Kidney (tissue), 14 donors: Measurements from ENCODE around the gene CCDC28B. TPM values are rescaled to one million over a fixed set of nuclear protein-coding genes. Genes with fewer than 3 reads are reported as not detected.

Experiments used
- DNase-seq, 5 donors: peaks; one replicate each; pipeline ENCODE4 v3.0.0-alpha.2; 2013 to 2020
- FAIRE-seq: peaks from 2 replicates; lab custom pipeline; 2012; peaks lifted over from hg19 to GRCh38; lab: Jason Lieb, UNC
- H3K27ac ChIP-seq, 2 donors: one replicate each; pipeline ENCODE4 v1.7.0; 2013; ENCODE audit warnings: low read depth in 2 of 2, low read length in 2 of 2, inconsistent platforms in 1 of 2
- H3K27me3 ChIP-seq: one replicate; pipeline ENCODE4 v1.7.1; 2013; ENCODE audit warnings: low read length, inconsistent platforms; ENCODE audit not compliant: control insufficient read depth, insufficient read depth
- H3K36me3 ChIP-seq, 3 donors: one replicate each; pipeline versions ENCODE4 v1.7.0 to v1.7.1; 2013; ENCODE audit warnings: low read length in 3 of 3, control low read depth in 1 of 3, inconsistent platforms in 1 of 3; ENCODE audit not compliant: insufficient read depth in 3 of 3, control insufficient read depth in 2 of 3
- H3K4me1 ChIP-seq, 3 donors: one replicate each; pipeline versions ENCODE4 v1.7.0 to v1.7.1; 2013; ENCODE audit warnings: low read length in 3 of 3, inconsistent platforms in 1 of 3, low read depth in 1 of 3; ENCODE audit not compliant: control insufficient read depth in 2 of 3, insufficient read depth in 2 of 3
- H3K4me3 ChIP-seq, 3 donors: one replicate each; pipeline versions ENCODE4 v1.7.0 to v1.8.1; 2013; ENCODE audit warnings: low read length in 3 of 3, control low read depth in 1 of 3, inconsistent platforms in 1 of 3
- H3K9ac ChIP-seq, 3 donors: one replicate each; pipeline versions ENCODE4 v1.7.0 to v1.7.1; 2013; ENCODE audit warnings: low read length in 3 of 3, control low read depth in 1 of 3, inconsistent platforms in 1 of 3
- H3K9me3 ChIP-seq, 3 donors: one replicate each; pipeline versions ENCODE4 v1.7.0 to v1.7.1; 2013; ENCODE audit warnings: low read length in 3 of 3, control low read depth in 1 of 3, inconsistent platforms in 1 of 3; ENCODE audit not compliant: control insufficient read depth in 2 of 3, insufficient read depth in 1 of 3
- CTCF ChIP-seq: IDR thresholded peaks from 3 replicates; pipeline ENCODE4 v1.5.1; 2012; ENCODE audit warnings: mild to moderate bottlenecking, moderate library complexity, borderline replicate concordance; ENCODE audit not compliant: insufficient read depth; ENCODE audit errors: extremely low read depth
- intact Hi-C: fragments of 100-400 bp; cut with DNase I; formaldehyde crosslinking; loops from one replicate; pipeline ENCODE4 v1.11.1; 2022
- polyA plus RNA-seq: library from polyadenylated mRNA; stranded (reverse); fragments of 350-450 nt; fragmentation: Illumina TruSeq; extraction: RNeasy Lipid Tissue Mini Kit (QIAGEN cat#74804); gene quantifications from one replicate; pipeline ENCODE4 v1.2.3, GENCODE V29; 2014; ENCODE audit warnings: low read depth, low replicate concordance; ENCODE audit not compliant: insufficient read depth
- total RNA-seq: library from RNA; stranded (reverse); fragmentation: NEBNext Ultra II Directional; extraction: Animal tissue kit (Norgen Biotek cat#: 25700); gene quantifications from one replicate; pipeline ENCODE4 v1.2.1, GENCODE V29; 2021
- donor health status: control.
- donor health status: control.
- donor health status: control.
- donor health status: control.
- donor health status: control.
- donor health status: DM: yes; HTN: yes; CAD: no.
- donor health status: Normal renal cell carcinoma (clear cell type).

The CCDC28B gene
- total and polyA plus RNA-seq, 2 donors from 2014 or later = 4.0 to 25.4 TPM

- Histone ChIP-seq H3K27me3 (no peaks in the 10 kb centered on the region), H3K9ac (peak overlapping the region in 1 of 3 donors; percentile 49), H3K4me1 (peaks cover 6 to 28% (median 22%) of the 10 kb centered on the region in 3 donors), H3K36me3 (peaks cover 4 to 25% (median 22%) of the 10 kb centered on the region in 3 donors), H3K4me3 (no peak overlapping the region), H3K27ac (no peak overlapping the region), H3K9me3 (no peaks in the 10 kb centered on the region)
- no peak for DNase-seq
- intact Hi-C loops = no loop called here
- TF ChIP-seq CTCF = no peak
- no peak for FAIRE-seq
Measured at GRCh38 chr1:32223683-32224082, 23.3 kb downstream of the CCDC28B start.

GRCh38 chr1:32224285-32224684 is 23.9 kb downstream of the CCDC28B start:
- Histone ChIP-seq H3K27me3 (no peaks in the 10 kb centered on the region), H3K27ac (no peak overlapping the region), H3K36me3 (peaks cover 4 to 29% (median 25%) of the 10 kb centered on the region in 3 donors), H3K4me3 (no peak overlapping the region), H3K9ac (no peak overlapping the region), H3K9me3 (no peaks in the 10 kb centered on the region), H3K4me1 (peaks cover 6 to 28% (median 22%) of the 10 kb centered on the region in 3 donors)
- no peak for TF ChIP-seq CTCF
- intact Hi-C loops = no loop called here
- no peak for FAIRE-seq
- DNase-seq = no peak

- Histone ChIP-seq H3K9me3 (no peaks in the 10 kb centered on the region), H3K27me3 (no peaks in the 10 kb centered on the region), H3K4me3 (no peak overlapping the region), H3K36me3 (peaks cover 2 to 37% (median 31%) of the 10 kb centered on the region in 3 donors), H3K9ac (no peak overlapping the region), H3K4me1 (peaks cover 0 to 3% (median 0%) of the 10 kb centered on the region in 3 donors), H3K27ac (no peak overlapping the region)
- FAIRE-seq (no peak), DNase-seq (no peak)
- intact Hi-C loops = no loop called here
- TF ChIP-seq CTCF = no peak
Measured at GRCh38 chr1:32228771-32229170, 28.4 kb downstream of the CCDC28B start.
